IMR-90 (cell line): Measurements from ENCODE around the gene IL2RA.

ENCODE experiments used
- BHLHE40 ChIP-seq: fragments of 150-350 bp; IDR thresholded peaks from 2 replicates; pipeline ENCODE4 v1.6.1; 2016; ENCODE audit warnings: mild to moderate bottlenecking, low read depth, low read length
- POLR2A ChIP-seq: IDR thresholded peaks from 2 replicates; pipeline ENCODE4 v1.6.1; 2012; ENCODE audit warnings: mild to moderate bottlenecking, low read depth, low read length
- RFX5 ChIP-seq: IDR thresholded peaks from 2 replicates; pipeline ENCODE4 v1.8.0; 2012; ENCODE audit warnings: low read depth, mild to moderate bottlenecking, low read length, moderate library complexity
- SMC3 ChIP-seq: fragments of 150-350 bp; IDR thresholded peaks from 2 replicates; pipeline ENCODE4 v1.6.1; 2016; ENCODE audit warnings: low read depth, mild to moderate bottlenecking, antibody characterized with exemption, low read length, moderate library complexity
- TF ChIP-seq, protein P1 (sequence below): conservative IDR thresholded peaks from 2 replicates; pipeline ENCODE4 v1.5.1; 2012; ENCODE audit warnings: mild to moderate bottlenecking, low read depth, low read length, improper control_type of control experiment
- TF ChIP-seq, protein P2 (sequence below): fragments of 150-350 bp; IDR thresholded peaks from 2 replicates; pipeline ENCODE4 v1.6.1; 2017; ENCODE audit warnings: mild to moderate bottlenecking, antibody characterized with exemption, low read length, low read depth

DNA sequence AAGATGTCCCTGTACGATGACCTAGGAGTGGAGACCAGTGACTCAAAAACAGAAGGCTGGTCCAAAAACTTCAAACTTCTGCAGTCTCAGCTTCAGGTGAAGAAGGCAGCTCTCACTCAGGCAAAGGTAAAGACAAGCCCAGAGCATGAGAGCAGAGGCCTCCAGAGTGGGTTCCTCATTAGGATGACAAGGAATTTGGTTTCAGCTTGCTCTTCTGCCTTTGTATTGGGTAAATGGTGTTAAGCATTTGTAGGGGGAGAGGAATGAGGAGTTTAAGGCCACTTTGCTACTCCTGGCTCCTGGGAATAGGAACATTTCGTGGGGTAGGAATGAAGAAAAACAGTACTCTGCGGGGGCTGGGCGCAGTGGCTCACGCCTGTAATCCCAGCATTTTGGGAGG lies 34.9 kb upstream of the IL2RA start:
- TF ChIP-seq, protein P1, sequence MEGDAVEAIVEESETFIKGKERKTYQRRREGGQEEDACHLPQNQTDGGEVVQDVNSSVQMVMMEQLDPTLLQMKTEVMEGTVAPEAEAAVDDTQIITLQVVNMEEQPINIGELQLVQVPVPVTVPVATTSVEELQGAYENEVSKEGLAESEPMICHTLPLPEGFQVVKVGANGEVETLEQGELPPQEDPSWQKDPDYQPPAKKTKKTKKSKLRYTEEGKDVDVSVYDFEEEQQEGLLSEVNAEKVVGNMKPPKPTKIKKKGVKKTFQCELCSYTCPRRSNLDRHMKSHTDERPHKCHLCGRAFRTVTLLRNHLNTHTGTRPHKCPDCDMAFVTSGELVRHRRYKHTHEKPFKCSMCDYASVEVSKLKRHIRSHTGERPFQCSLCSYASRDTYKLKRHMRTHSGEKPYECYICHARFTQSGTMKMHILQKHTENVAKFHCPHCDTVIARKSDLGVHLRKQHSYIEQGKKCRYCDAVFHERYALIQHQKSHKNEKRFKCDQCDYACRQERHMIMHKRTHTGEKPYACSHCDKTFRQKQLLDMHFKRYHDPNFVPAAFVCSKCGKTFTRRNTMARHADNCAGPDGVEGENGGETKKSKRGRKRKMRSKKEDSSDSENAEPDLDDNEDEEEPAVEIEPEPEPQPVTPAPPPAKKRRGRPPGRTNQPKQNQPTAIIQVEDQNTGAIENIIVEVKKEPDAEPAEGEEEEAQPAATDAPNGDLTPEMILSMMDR = no peak
- no peak for TF ChIP-seq POLR2A
- TF ChIP-seq RFX5 = no peak
- no peak for TF ChIP-seq SMC3
- TF ChIP-seq, protein P2, sequence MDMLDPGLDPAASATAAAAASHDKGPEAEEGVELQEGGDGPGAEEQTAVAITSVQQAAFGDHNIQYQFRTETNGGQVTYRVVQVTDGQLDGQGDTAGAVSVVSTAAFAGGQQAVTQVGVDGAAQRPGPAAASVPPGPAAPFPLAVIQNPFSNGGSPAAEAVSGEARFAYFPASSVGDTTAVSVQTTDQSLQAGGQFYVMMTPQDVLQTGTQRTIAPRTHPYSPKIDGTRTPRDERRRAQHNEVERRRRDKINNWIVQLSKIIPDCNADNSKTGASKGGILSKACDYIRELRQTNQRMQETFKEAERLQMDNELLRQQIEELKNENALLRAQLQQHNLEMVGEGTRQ = no peak
- no peak for TF ChIP-seq BHLHE40
